GM19455 (cell line): ENCODE measurements around the gene GAA.

Experiments
- ATAC-seq: cut with Tn5 transposase; IDR thresholded peaks from one replicate; pipeline ENCODE4 v1.9.1; 2021; ENCODE audit not compliant: unreplicated experiment

The GAA gene

GRCh38 chr17:80102664-80103448, 1.5 kb downstream of the GAA start:
- no peak for ATAC-seq

- no peak for ATAC-seq
These were observed 2.2 kb downstream of the GAA start for GRCh38 chr17:80103449-80104085.

GRCh38 chr17:80104321-80104955, 3.1 kb downstream of the GAA start:
- no peak for ATAC-seq

GRCh38 chr17:80104956-80105375, 3.6 kb downstream of the GAA start:
- ATAC-seq: no peak

- ATAC-seq: no peak
These were observed 4.4 kb downstream of the GAA start for GRCh38 chr17:80105762-80106161.

- ATAC-seq: no peak
These were observed 4.8 kb downstream of the GAA start for GRCh38 chr17:80106176-80106575.

GRCh38 chr17:80106751-80107150, 5.4 kb downstream of the GAA start:
- no peak for ATAC-seq

GRCh38 chr17:80107231-80108021, 6.0 kb downstream of the GAA start:
- ATAC-seq: no peak

GRCh38 chr17:80108036-80108971, 6.9 kb downstream of the GAA start:
- no peak for ATAC-seq

GRCh38 chr17:80109066-80109660, 7.8 kb downstream of the GAA start:
- no peak for ATAC-seq

- ATAC-seq: no peak
These were observed 8.5 kb downstream of the GAA start for GRCh38 chr17:80109713-80110446.

- no peak for ATAC-seq
These were observed 9.0 kb downstream of the GAA start for GRCh38 chr17:80110447-80110812.

- no peak for ATAC-seq
These were observed 9.7 kb downstream of the GAA start for GRCh38 chr17:80110927-80111701.

GRCh38 chr17:80111702-80112470, 10.5 kb downstream of the GAA start:
- no peak for ATAC-seq

- ATAC-seq: no peak
These were observed 11.2 kb downstream of the GAA start for GRCh38 chr17:80112471-80113032.

GRCh38 chr17:80113033-80113484, 11.7 kb downstream of the GAA start:
- ATAC-seq: no peak

- no peak for ATAC-seq
These were observed 13.4 kb downstream of the GAA start for GRCh38 chr17:80114758-80115157.
